SK-N-MC (cell line): ENCODE measurements around the gene KLHL7.

Experiments used
- EZH2 ChIP-seq: fragments of 200-600 bp; sonication (generic); IDR thresholded peaks from one replicate; pipeline ENCODE4 v1.6.1; 2017; ENCODE audit warnings: antibody characterized with exemption
- FOXP2 ChIP-seq: optimal IDR thresholded peaks from 2 replicates; pipeline ENCODE3; 2011; ENCODE audit warnings: mild to moderate bottlenecking, moderate library complexity; ENCODE audit not compliant: insufficient read depth; ENCODE audit errors: extremely low read length, control extremely low read depth
- POLR2AphosphoS5 ChIP-seq: IDR thresholded peaks from 2 replicates; pipeline ENCODE4 v1.6.1; 2012; ENCODE audit warnings: mild to moderate bottlenecking, low read depth, low read length, borderline replicate concordance

DNA sequence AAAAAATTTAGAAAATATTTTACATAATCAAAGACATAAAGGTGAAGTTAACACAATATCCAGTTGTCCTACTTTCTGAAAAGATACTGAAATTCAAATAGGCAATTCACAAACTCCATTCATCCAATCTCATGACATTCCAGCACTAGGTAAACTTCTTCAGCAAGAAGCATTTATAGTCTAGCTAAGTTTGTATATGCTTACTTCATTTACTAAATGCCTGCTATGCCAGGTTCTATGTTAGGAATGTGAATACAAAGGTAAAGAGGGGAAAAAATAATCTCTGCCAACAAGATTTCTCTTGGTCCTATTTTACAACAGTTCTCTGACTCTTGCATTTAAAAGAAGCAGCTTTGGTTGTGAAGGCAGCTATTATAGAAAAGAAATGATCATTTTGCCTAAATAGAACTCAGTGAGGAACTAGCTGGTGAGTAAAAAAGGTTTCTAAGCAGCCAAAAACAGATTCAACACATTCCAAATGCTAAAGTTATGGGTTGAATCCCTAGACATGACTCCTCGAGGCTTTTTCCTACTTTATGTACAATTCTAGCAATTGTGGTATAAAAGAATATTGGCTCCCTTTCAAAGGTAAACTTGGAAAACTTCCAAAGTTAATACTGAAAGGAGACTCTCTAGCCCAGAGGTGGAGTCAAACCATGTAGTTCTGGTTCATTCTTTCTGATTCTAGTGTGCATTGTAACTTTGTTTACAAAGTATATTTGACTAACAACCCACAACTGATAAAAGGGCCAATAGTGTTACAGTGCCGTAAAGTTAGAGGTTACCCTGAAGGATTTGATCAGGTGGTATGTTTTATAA is 30.9 kb upstream of the KLHL7 start:
- TF ChIP-seq EZH2 (no peak), POLR2AphosphoS5 (no peak), FOXP2 (no peak)
